Non-pigmented ciliary epithelial cell (primary cell): ENCODE measurements around the gene MIA2.
A peak's percentile ranks its signal among the peaks of the same experiment; 100 is the strongest.
"Not testable (repeated sequence)": the region's sequence is repeated elsewhere in the genome, so short reads cannot be mapped to it uniquely, and the experiment has no call there.

Experiments
- DNase-seq: peaks from one replicate; pipeline ENCODE4 v3.0.0-alpha.2; 2010; ENCODE audit warnings: low read depth

The MIA2 gene

GRCh38 chr14:39267608-39268005, 33.9 kb downstream of the MIA2 start:
- DNase-seq: no peak

DNA sequence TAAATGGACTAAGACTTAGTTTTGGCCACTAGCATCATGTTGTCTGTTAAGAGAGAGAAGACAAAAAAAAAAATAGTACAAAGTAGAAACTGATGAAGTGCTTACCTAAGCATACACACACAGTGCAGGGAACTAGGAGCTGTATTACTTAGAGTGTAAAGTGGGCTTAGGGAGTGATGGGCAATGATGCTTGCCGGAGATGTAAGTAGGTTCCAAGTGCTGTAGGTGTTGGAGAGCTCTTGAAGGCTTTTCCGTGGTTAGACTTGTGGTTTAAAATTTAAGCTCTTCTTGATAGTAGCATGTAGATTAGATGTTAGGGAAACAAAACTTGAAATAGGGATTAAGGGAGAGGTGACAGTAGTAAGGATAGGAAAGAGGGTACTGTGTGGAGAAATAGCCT, 34.7 kb downstream of the MIA2 start:
- DNase-seq: no peak

GRCh38 chr14:39272918-39273317, 39.2 kb downstream of the MIA2 start:
- DNase-seq: no peak

GRCh38 chr14:39275395-39275794, 41.7 kb downstream of the MIA2 start:
- DNase-seq: no peak

GRCh38 chr14:39276005-39276404, 42.3 kb downstream of the MIA2 start:
- DNase-seq: no peak

- DNase-seq: no peak
Observed at GRCh38 chr14:39276579-39277114, 42.9 kb downstream of the MIA2 start.

GRCh38 chr14:39279515-39279914, 45.8 kb downstream of the MIA2 start:
- DNase-seq: no peak

DNA sequence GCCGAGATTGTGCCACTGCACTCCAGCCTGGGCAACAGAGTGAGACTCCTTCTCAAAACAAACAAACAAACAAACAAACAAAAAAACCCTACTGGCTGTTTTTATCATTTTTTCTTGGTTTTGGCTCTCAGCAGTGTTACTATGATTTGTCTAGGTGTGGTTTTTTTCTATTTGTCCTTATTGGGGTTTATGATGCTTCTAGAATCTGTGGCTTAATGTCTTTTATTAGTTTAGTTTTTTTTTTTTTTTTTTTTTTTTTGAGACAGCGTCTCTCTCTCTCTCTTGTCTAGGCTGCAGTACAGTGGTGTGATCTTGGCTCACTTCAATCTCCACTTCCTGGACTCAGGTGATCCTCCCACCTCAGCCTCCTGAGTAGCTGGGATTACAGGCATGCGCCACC, 47.0 kb downstream of the MIA2 start:
- not testable (repeated sequence) for DNase-seq

DNA sequence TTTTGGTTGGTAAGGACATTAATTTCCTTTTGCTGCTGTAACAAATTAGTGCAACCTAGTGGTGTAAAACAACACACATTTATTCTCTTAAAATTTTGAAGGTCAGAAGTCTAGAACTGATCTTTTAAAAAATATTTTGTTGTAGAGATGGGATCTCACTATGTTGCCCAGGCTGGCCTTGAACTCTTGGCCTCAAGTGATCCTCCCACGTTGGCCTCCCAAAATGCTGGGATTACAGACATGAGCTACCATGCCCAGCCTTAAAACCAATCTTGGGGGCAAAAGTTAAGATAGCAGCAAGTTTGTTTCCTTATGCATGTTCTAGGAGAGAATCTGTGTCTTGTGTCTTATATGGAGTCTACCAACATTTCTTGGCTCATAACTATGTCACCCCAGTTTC, 55.8 kb downstream of the MIA2 start:
- no peak for DNase-seq

- DNase-seq: no peak
Observed at GRCh38 chr14:39291701-39292100, 58.0 kb downstream of the MIA2 start.

- no peak for DNase-seq
Observed at GRCh38 chr14:39293629-39294028, 59.9 kb downstream of the MIA2 start.

DNA sequence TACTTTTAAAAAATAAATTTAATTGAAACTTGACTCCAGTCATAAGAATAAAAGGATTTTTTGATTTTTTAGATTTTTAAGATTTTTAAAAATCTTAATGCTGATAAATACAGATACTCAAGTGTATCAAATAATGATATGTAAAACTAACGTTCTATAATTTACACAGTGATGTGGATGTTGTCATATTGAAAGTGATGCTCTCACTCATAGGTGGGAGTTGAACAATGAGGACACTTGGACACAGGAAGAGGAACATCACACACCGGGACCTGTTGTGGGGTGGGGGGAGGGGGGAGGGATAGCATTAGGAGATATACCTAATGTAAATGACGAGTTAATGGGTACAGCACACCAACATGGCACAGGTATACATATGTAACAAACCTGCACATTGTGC, 66.7 kb downstream of the MIA2 start:
- DNase-seq: not testable (repeated sequence)

GRCh38 chr14:39302124-39302810, 68.6 kb downstream of the MIA2 start:
- no peak for DNase-seq

- no peak for DNase-seq
Observed at GRCh38 chr14:39303115-39303514, 69.4 kb downstream of the MIA2 start.

- no peak for DNase-seq
Observed at GRCh38 chr14:39307815-39308214, 74.1 kb downstream of the MIA2 start.

DNA sequence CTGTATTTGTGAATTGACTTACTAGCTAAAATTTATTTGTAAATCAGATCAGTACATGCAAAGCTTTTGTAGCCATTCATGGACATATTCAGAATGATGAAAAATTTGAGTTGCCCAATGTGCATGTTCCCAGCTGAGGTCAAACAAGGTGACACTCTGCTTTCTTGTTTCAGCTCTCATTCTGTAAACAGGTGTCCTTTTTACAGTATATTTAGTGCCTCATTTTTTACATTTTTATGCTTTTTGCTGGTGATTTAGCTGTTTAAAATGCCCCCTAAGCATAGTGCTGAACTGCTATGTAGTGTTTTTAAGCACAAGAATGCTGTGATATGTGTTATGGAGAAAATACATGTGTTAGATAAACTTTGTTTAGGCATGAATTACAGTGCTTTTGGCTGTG, 76.3 kb downstream of the MIA2 start:
- DNase-seq: no peak

DNA sequence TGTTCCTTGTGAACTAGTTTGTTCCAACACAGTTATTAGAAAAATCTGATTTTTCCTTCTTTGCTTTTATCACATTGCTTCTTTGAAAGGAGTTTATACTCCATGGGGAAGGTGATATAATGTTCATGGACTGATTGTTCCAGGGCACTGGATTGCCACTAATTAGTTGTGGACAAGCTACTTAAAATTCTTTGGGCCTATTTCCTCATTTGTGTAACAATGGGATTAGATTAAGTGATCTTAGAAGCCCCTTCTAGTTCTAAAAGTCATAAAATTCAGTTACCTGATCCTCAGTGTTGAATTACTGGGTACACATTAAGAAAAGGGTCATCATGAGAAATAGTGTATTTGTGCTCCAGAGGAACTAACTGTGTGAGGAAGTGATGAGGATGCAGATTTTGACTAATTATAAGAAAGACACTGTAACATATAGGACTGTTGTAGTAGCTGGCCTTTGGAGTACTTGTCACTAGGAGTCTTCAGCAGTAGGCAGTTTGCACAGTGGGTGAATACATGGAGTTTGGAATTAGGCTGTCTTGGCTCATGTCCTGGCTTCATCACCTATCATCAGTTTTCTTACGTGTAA, 82.2 kb downstream of the MIA2 start:
- DNase-seq: no peak

DNA sequence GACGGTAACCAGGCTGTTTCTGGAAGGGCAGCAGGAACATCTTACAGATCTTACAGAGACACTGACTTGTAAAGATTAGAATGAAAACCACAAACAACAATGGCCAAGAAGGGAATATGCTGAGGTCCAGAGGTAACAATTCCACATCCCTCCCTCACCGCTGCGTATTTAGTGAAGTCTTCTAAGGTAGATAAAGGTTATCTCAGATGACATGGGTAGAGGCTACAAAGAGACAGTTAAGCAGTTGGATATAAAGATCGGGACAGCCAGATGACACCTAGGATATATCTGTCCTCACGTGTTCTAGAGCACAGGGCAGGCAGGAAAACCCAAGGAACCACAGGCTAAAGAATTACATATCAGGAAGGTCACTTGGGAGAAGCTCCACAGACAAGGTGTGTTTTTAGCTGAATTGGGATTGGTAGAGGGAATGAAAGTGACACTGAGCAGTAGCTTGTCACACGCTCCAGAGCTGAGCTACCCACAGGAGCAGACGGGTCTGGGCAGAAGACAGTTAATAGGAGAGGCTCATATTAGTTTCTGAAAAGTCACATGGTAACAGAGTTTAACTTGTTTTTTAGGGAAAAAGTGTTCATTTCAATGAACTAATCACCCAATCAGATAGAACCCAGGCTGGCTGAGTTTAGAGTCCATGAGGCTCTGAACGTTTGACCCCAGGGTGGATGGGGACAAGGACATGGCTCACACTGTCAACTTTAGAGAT, 83.3 kb downstream of the MIA2 start:
- DNase-seq: no peak

GRCh38 chr14:39318574-39318973, 84.9 kb downstream of the MIA2 start:
- no peak for DNase-seq

DNA sequence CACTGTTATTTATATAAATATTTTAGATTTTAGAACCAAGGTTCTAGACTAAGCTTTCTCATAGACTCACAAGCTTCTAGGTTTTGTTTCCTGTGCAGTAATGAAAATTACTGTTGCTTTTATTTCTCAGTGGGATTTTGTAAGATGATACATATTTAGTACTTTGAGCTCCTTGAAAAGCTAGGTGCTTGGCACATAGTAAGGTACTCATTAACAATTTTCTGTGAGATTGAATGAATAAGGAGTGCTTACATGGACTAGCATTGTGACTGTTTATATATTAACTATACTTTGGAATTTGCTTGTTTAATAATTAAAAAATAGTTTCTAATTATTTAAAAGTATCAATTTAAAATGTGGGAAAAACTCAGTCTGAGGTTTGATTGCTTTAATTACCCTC, 85.7 kb downstream of the MIA2 start:
- DNase-seq: no peak

DNA sequence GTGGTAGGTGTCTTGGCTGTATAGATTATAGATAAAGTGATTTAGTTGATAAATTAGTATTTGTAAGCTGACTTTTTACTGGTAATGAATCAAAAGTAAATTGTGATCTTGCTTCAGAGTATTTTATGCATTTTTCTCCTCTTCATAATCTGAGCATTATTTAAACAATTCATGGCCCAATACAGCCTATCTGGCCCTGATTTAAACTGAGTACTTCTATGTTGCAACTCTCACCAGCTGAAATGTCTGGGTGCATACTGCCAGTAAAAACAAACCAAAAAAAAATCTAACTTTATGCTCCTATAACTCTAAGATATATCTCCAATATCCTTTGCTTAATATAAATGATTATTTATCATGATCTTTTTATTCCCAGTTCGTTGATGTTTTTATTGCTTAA, 86.6 kb downstream of the MIA2 start:
- DNase-seq: no peak

DNA sequence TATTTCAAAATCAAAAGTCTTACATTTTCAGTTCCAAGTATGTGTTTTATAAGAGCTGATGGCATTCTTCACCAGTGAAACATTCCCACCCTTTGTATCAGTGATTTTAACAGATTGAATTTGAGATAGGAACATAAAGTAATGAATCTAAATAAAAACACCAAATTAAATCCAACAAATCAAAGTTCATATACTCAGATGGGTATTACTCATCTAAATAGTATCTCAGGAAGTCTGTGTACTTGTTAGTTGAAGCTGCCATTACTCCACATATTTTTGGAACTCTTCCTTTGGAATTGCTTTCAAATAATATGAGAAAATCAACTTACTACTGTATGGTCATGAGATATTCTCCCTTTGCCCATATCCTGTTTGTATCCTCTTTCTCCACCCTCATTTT, 89.1 kb downstream of the MIA2 start:
- DNase-seq: peak; percentile 13

- DNase-seq: no peak
Observed at GRCh38 chr14:39324097-39324496, 90.4 kb downstream of the MIA2 start.
